BJ (cell line): ENCODE measurements around the gene SBK2. TPM values are rescaled to one million over a fixed set of nuclear protein-coding genes. Genes with fewer than 3 reads are reported as not detected.

Experiments
- CTCF ChIA-PET: fragments of 350-600 bp; formaldehyde crosslinking; extraction: SDS; loops from one replicate; lab custom pipeline; 2021; ENCODE audit warnings: antibody characterized with exemption, inconsistent platforms; lab: Yijun Ruan, JAX
- POLR2A ChIA-PET: fragments of 300-600 bp; sonication (Branson Sonifier 250); formaldehyde crosslinking; extraction: SDS; loops from one replicate; lab custom pipeline; 2021; ENCODE audit warnings: antibody characterized with exemption; lab: Charles Lee
- DNase-seq: peaks from one replicate; pipeline ENCODE4 v3.0.0-alpha.2; 2011; ENCODE audit warnings: low read depth
- H3K27me3 ChIP-seq: 2 replicates; pipeline ENCODE4 v1.6.0; 2011; ENCODE audit warnings: low read length; ENCODE audit not compliant: control insufficient read depth, insufficient read depth
- H3K36me3 ChIP-seq: 2 replicates; pipeline ENCODE4 v1.5.1; 2011; ENCODE audit warnings: low read length; ENCODE audit not compliant: control insufficient read depth, insufficient read depth
- H3K4me3 ChIP-seq: 2 replicates; pipeline ENCODE4 v1.5.1; 2011; ENCODE audit warnings: low read depth, mild to moderate bottlenecking, control low read depth, low read length
- CTCF ChIP-seq: IDR thresholded peaks from 2 replicates; pipeline ENCODE4 v1.5.1; 2011; ENCODE audit warnings: low read depth, mild to moderate bottlenecking, control low read depth, inconsistent platforms, low read length, moderate library complexity; ENCODE audit not compliant: insufficient read depth
- polyA plus RNA-seq: library from polyadenylated mRNA; depleted of rRNA; stranded (reverse); fragments of >200 nt; gene quantifications from 2 replicates; pipeline ENCODE4 v1.2.3, GENCODE V29; 2011

The SBK2 gene
- polyA plus RNA-seq, 1 experiment, result not detected

GRCh38 chr19:55492362-55492944 lies 44.5 kb downstream of the SBK2 start:
- no peaks in the 10 kb centered on the region for H3K27me3 ChIP-seq
- no peak overlapping the region for H3K4me3 ChIP-seq
- DNase-seq, result no peak
- TF ChIP-seq CTCF, result no peak
- ChIA-PET CTCF (interaction anchor here (2.1 to 10.9 kb wide), 3 partner anchors 12 to 25 kb away, joined by 5 to 106 read pairs (median 45); partner anchors contain the start of gene ZNF628), POLR2A (interaction anchor here (0.7 kb wide), 1 partner anchor 11 kb away, joined by 11 read pairs; no protein-coding TSS in a partner anchor)
- peaks cover 2% of the 10 kb centered on the region for H3K36me3 ChIP-seq

- no peak for DNase-seq
- CTCF ChIA-PET, result interaction anchor here (1.2 to 10.9 kb wide), 5 partner anchors 12 to 141 kb away, joined by 3 to 106 read pairs (median 10); partner anchors contain the start of genes ZNF628 and ZNF865
- no peak for TF ChIP-seq CTCF
- Histone ChIP-seq H3K36me3 (peaks cover 2% of the 10 kb centered on the region), H3K27me3 (no peaks in the 10 kb centered on the region), H3K4me3 (no peak overlapping the region)
- POLR2A ChIA-PET, result no interaction called here
Measured at GRCh38 chr19:55491546-55492360, 45.2 kb downstream of the SBK2 start.

GRCh38 chr19:55490478-55491432 lies 46.2 kb downstream of the SBK2 start:
- Histone ChIP-seq H3K27me3 (no peaks in the 10 kb centered on the region), H3K36me3 (peaks cover 2% of the 10 kb centered on the region), H3K4me3 (no peak overlapping the region)
- ChIA-PET CTCF (interaction anchor here (1.2 to 10.9 kb wide), 6 partner anchors 13 to 142 kb away, joined by 3 to 106 read pairs (median 17); partner anchors contain the start of genes ZNF628 and ZNF865), POLR2A (no interaction called here)
- DNase-seq, result no peak
- no peak for TF ChIP-seq CTCF

- TF ChIP-seq CTCF, result no peak
- POLR2A ChIA-PET, result no interaction called here
- no peak for DNase-seq
- CTCF ChIA-PET, result interaction anchor here (0.7 to 10.9 kb wide), 6 partner anchors 14 to 164 kb away, joined by 3 to 106 read pairs (median 7); partner anchors contain the start of gene ZNF865
- Histone ChIP-seq H3K27me3 (no peaks in the 10 kb centered on the region), H3K36me3 (no peaks in the 10 kb centered on the region; the same call in 1 of the 2 replicates), H3K4me3 (no peak overlapping the region)
Measured at GRCh38 chr19:55489711-55490477, 47.0 kb downstream of the SBK2 start.
